HG03139 (cell line): ENCODE results near the gene CTNND2.

Experiments used
- ATAC-seq: cut with Tn5 transposase; IDR thresholded peaks from one replicate; pipeline ENCODE4 v1.9.1; 2021; ENCODE audit not compliant: unreplicated experiment

CTNND2 gene

GRCh38 chr5:11273180-11273903 is 630.9 kb downstream of the CTNND2 start:
- no peak for ATAC-seq

GRCh38 chr5:11269515-11269914 is 634.7 kb downstream of the CTNND2 start:
- no peak for ATAC-seq

- ATAC-seq, result no peak
Measured at GRCh38 chr5:11268891-11269290, 635.4 kb downstream of the CTNND2 start.

- ATAC-seq, result no peak
Measured at GRCh38 chr5:11266331-11266730, 637.9 kb downstream of the CTNND2 start.

GRCh38 chr5:11261241-11261640 is 643.0 kb downstream of the CTNND2 start:
- no peak for ATAC-seq

- ATAC-seq, result no peak
Measured at GRCh38 chr5:11258001-11258400, 646.2 kb downstream of the CTNND2 start.

- ATAC-seq, result no peak
Measured at GRCh38 chr5:11252523-11252922, 651.7 kb downstream of the CTNND2 start.

- no peak for ATAC-seq
Measured at GRCh38 chr5:11252075-11252474, 652.2 kb downstream of the CTNND2 start.

GRCh38 chr5:11251247-11251646 is 653.0 kb downstream of the CTNND2 start:
- ATAC-seq, result no peak

- ATAC-seq, result no peak
Measured at GRCh38 chr5:11248966-11249365, 655.3 kb downstream of the CTNND2 start.

- ATAC-seq, result no peak
Measured at GRCh38 chr5:11247224-11247623, 657.0 kb downstream of the CTNND2 start.

- ATAC-seq, result no peak
Measured at GRCh38 chr5:11240293-11241190, 663.7 kb downstream of the CTNND2 start.

- no peak for ATAC-seq
Measured at GRCh38 chr5:11239261-11240015, 664.8 kb downstream of the CTNND2 start.

- ATAC-seq, result no peak
Measured at GRCh38 chr5:11234501-11234911, 669.7 kb downstream of the CTNND2 start.

GRCh38 chr5:11230890-11231289 is 673.4 kb downstream of the CTNND2 start:
- no peak for ATAC-seq

GRCh38 chr5:11227064-11227463 is 677.2 kb downstream of the CTNND2 start:
- no peak for ATAC-seq

GRCh38 chr5:11224436-11225187 is 679.6 kb downstream of the CTNND2 start:
- no peak for ATAC-seq

- no peak for ATAC-seq
Measured at GRCh38 chr5:11222169-11222568, 682.1 kb downstream of the CTNND2 start.

- no peak for ATAC-seq
Measured at GRCh38 chr5:11214864-11215644, 689.2 kb downstream of the CTNND2 start.

GRCh38 chr5:11212706-11213105 is 691.5 kb downstream of the CTNND2 start:
- ATAC-seq, result no peak
